PC-9 (cell line): Measurements from ENCODE around the gene SLC7A11.

Experiments used
- EZH2 ChIP-seq: fragments of 200-600 bp; sonication (generic); IDR thresholded peaks from 2 replicates; pipeline ENCODE4 v1.8.0; 2017; ENCODE audit warnings: antibody characterized with exemption, low read depth
- TF ChIP-seq, protein P1 (sequence below): fragments of 200-600 bp; sonication (generic); conservative IDR thresholded peaks from 2 replicates; pipeline ENCODE4 v1.6.1; 2017; ENCODE audit warnings: mixed run types, antibody characterized with exemption, mild to moderate bottlenecking, moderate library complexity

- TF ChIP-seq, protein P1, sequence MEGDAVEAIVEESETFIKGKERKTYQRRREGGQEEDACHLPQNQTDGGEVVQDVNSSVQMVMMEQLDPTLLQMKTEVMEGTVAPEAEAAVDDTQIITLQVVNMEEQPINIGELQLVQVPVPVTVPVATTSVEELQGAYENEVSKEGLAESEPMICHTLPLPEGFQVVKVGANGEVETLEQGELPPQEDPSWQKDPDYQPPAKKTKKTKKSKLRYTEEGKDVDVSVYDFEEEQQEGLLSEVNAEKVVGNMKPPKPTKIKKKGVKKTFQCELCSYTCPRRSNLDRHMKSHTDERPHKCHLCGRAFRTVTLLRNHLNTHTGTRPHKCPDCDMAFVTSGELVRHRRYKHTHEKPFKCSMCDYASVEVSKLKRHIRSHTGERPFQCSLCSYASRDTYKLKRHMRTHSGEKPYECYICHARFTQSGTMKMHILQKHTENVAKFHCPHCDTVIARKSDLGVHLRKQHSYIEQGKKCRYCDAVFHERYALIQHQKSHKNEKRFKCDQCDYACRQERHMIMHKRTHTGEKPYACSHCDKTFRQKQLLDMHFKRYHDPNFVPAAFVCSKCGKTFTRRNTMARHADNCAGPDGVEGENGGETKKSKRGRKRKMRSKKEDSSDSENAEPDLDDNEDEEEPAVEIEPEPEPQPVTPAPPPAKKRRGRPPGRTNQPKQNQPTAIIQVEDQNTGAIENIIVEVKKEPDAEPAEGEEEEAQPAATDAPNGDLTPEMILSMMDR, result no peak
- no peak for TF ChIP-seq EZH2
These were observed 2.7 kb downstream of the SLC7A11 start for GRCh38 chr4:138239491-138239890.
